ENCODE measurements around the gene ALAS2.
A peak's percentile ranks its signal among the peaks of the same experiment; 100 is the strongest.
"Not testable (repeated sequence)": the region's sequence is repeated elsewhere in the genome, so short reads cannot be mapped to it uniquely, and the experiment has no call there.

Gene ALAS2

GRCh38 chrX:55057675-55058249 lies 27.0 kb upstream of the ALAS2 start:
- peak overlapping the region; percentile 45 for H3K4me2 ChIP-seq (ENCODE audit: low read length)
- no peaks in the 10 kb centered on the region for H3K36me3 ChIP-seq (ENCODE audit: control insufficient read depth, insufficient read depth, low read length)
- no peak overlapping the region for H3K27ac ChIP-seq
- peak overlapping the region; percentile 14 for H3K4me3 ChIP-seq (ENCODE audit: low read depth, low read length)
- peak; percentile 73 for TF ChIP-seq CTCF (IDR thresholded peaks at IDR 0.05)
- no peaks in the 10 kb centered on the region for H3K4me1 ChIP-seq
- peak overlapping the region; percentile 54 for H2AFZ ChIP-seq
- no peaks in the 10 kb centered on the region for H3K27me3 ChIP-seq (ENCODE audit: control insufficient read depth, insufficient read depth, low read length)
- no peaks in the 10 kb centered on the region for H3K9me3 ChIP-seq (ENCODE audit: control insufficient read depth, low read length)
- no peak overlapping the region for H3K9ac ChIP-seq
- H3K79me2 ChIP-seq: no peaks in the 10 kb centered on the region

- H3K4me3 ChIP-seq (ENCODE audit: low read depth, low read length): peak overlapping the region; percentile 14
- TF ChIP-seq CTCF (IDR thresholded peaks at IDR 0.05): no peak
- no peaks in the 10 kb centered on the region for H3K27me3 ChIP-seq (ENCODE audit: control insufficient read depth, insufficient read depth, low read length)
- no peaks in the 10 kb centered on the region for H3K9me3 ChIP-seq (ENCODE audit: control insufficient read depth, low read length)
- no peaks in the 10 kb centered on the region for H3K36me3 ChIP-seq (ENCODE audit: control insufficient read depth, insufficient read depth, low read length)
- H2AFZ ChIP-seq: peak overlapping the region; percentile 54
- no peak overlapping the region for H3K27ac ChIP-seq
- no peak overlapping the region for H3K9ac ChIP-seq
- no peaks in the 10 kb centered on the region for H3K4me1 ChIP-seq
- peak overlapping the region; percentile 45 for H3K4me2 ChIP-seq (ENCODE audit: low read length)
- H3K79me2 ChIP-seq: no peaks in the 10 kb centered on the region
These were observed 26.3 kb upstream of the ALAS2 start for GRCh38 chrX:55056820-55057674.

- H2AFZ ChIP-seq; H3K27me3 ChIP-seq (ENCODE audit: control insufficient read depth, insufficient read depth, low read length); H3K36me3 ChIP-seq (ENCODE audit: control insufficient read depth, insufficient read depth, low read length); H3K9me3 ChIP-seq (ENCODE audit: control insufficient read depth, low read length); H3K79me2 ChIP-seq; H3K9ac ChIP-seq; H3K27ac ChIP-seq; H3K4me3 ChIP-seq (ENCODE audit: low read depth, low read length); H3K4me2 ChIP-seq (ENCODE audit: low read length); H3K4me1 ChIP-seq: not testable (repeated sequence)
These were observed 19.8 kb upstream of the ALAS2 start for GRCh38 chrX:55050599-55050998.

GRCh38 chrX:55041514-55041913 lies 10.7 kb upstream of the ALAS2 start:
- Histone ChIP-seq H3K4me2 (ENCODE audit: low read length) (no peak overlapping the region), H3K36me3 (ENCODE audit: control insufficient read depth, insufficient read depth, low read length) (no peaks in the 10 kb centered on the region), H2AFZ (no peak overlapping the region), H3K27me3 (ENCODE audit: control insufficient read depth, insufficient read depth, low read length) (no peaks in the 10 kb centered on the region), H3K4me1 (no peaks in the 10 kb centered on the region), H3K9ac (no peak overlapping the region), H3K27ac (no peak overlapping the region), H3K79me2 (no peaks in the 10 kb centered on the region), H3K9me3 (ENCODE audit: control insufficient read depth, low read length) (no peaks in the 10 kb centered on the region), H3K4me3 (ENCODE audit: low read depth, low read length) (no peak overlapping the region)
- no peak for TF ChIP-seq CTCF (IDR thresholded peaks at IDR 0.05)

GRCh38 chrX:55039471-55039870 lies 8.7 kb upstream of the ALAS2 start:
- Histone ChIP-seq H3K9ac (no peak overlapping the region), H3K27me3 (ENCODE audit: control insufficient read depth, insufficient read depth, low read length) (no peaks in the 10 kb centered on the region), H3K4me3 (ENCODE audit: low read depth, low read length) (no peak overlapping the region), H3K4me1 (no peaks in the 10 kb centered on the region), H3K36me3 (ENCODE audit: control insufficient read depth, insufficient read depth, low read length) (no peaks in the 10 kb centered on the region), H3K79me2 (no peaks in the 10 kb centered on the region), H3K27ac (no peak overlapping the region), H3K9me3 (ENCODE audit: control insufficient read depth, low read length) (no peaks in the 10 kb centered on the region), H3K4me2 (ENCODE audit: low read length) (no peak overlapping the region), H2AFZ (no peak overlapping the region)
- no peak for TF ChIP-seq CTCF (IDR thresholded peaks at IDR 0.05)

Data from parathyroid adenoma (tissue), 2 donors.